ENCODE measurements around the gene NFAT5.
"Not testable (repeated sequence)": the region's sequence is repeated elsewhere in the genome, so short reads cannot be mapped to it uniquely, and the experiment has no call there.

NFAT5 gene

DNA sequence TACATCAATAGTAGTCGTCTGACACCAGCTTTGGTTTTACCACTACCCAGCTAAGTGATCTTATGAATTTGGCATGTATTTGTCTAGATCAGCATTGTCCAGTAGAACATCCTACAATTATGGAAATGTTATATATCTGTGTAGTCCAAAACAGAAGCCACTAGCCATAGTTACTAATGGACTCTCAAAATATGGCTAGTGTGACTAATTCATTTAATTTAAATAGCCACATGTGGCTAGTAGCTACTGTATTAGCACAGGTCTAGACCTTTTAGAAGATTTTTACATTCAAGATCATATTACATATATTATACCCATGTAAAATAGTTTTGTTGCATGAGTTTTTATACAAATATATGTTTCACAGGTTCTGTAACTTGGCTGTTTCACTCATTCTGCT lies 27.0 kb upstream of the NFAT5 start:
- Histone ChIP-seq H3K4me3 (no peak overlapping the region), H3K27ac (no peak overlapping the region)
- TF ChIP-seq, protein P1, sequence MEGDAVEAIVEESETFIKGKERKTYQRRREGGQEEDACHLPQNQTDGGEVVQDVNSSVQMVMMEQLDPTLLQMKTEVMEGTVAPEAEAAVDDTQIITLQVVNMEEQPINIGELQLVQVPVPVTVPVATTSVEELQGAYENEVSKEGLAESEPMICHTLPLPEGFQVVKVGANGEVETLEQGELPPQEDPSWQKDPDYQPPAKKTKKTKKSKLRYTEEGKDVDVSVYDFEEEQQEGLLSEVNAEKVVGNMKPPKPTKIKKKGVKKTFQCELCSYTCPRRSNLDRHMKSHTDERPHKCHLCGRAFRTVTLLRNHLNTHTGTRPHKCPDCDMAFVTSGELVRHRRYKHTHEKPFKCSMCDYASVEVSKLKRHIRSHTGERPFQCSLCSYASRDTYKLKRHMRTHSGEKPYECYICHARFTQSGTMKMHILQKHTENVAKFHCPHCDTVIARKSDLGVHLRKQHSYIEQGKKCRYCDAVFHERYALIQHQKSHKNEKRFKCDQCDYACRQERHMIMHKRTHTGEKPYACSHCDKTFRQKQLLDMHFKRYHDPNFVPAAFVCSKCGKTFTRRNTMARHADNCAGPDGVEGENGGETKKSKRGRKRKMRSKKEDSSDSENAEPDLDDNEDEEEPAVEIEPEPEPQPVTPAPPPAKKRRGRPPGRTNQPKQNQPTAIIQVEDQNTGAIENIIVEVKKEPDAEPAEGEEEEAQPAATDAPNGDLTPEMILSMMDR (IDR thresholded peaks at IDR 0.05), result no peak
- no peak for DNase-seq (ENCODE audit: low spot score)

DNA sequence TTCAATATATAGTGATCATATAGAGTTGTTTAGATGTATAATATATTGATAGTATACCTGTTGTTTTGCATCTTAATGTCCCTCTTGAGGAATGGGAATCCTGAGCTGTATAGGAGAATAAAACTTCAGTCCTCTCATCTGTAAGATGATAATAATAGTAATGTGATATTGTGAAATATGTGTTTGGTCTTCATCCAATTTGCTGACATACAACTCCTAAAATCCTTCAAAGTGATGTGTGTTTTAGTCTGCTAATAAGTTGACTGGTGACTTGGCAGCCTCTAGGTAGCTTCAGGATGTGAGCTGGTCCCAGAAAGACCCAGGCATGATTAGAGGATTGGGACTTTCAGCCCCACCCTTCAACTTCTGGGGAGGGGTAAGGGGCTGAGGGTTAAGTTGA lies 22.8 kb upstream of the NFAT5 start:
- no peak overlapping the region for H3K27ac ChIP-seq
- H3K4me3 ChIP-seq, result no peak overlapping the region
- DNase-seq (ENCODE audit: low spot score), result no peak
- TF ChIP-seq, protein P1 (IDR thresholded peaks at IDR 0.05), result no peak

DNA sequence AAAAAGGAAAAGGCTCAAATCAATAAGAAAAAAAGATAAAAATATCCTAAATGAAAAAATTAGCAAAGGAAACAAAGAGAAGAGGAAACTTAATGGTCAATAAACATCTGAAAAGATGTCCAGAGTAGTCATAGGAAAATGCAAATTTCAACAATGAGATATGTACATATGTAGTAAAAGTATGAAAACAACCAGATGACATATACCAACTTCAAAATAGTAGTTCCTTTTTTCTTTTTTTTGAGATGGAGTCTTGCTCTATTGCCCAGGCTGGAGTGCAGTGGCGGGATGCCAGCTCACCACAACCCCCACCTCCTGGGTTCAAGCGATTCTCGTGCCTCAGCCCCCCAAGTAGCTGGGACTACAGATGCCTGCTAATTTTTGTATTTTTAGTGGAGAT lies 21.7 kb upstream of the NFAT5 start:
- TF ChIP-seq, protein P1 (IDR thresholded peaks at IDR 0.05), result no peak
- DNase-seq (ENCODE audit: low spot score), result no peak
- Histone ChIP-seq H3K27ac (no peak overlapping the region), H3K4me3 (no peak overlapping the region)

DNA sequence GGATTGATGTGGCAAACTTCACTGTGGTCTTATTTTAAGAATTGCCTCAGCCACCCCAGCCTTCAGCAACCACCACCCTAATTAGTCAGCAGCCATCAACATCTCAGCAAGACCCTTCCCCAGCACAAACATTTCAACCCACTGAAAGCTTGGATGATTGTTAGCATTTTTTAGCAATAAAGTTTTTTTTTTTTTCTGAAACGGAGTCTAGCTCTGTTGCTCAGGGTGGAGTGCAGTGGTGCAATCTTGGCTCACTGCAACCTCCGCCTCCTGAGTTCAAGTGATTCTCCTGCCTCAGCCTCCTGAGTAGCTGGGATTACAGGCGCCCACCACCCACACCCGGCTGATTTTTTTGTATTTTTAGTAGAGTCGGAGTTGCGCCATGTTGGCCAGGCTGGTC lies 19.1 kb upstream of the NFAT5 start:
- not testable (repeated sequence) for H3K27ac ChIP-seq; H3K4me3 ChIP-seq; DNase-seq (ENCODE audit: low spot score)

DNA sequence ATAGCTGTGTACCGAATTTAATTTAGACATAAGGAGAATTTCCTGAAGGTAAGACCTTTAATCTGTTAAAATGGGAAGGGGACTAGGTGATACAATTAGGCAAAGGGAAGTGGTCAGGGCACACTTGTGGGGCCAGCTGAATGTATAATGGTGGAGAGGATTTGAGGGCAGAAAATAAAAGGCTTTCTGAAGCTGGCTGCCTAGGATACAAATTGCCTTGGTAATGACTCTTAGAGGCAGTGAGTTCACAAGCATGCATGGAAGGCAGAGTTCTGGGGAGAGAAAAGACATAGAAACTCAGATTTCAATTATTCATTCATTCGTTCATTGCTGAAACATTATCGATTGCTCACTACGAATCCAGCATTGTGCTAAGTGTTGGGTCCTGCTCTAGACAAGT lies 12.4 kb upstream of the NFAT5 start:
- H3K27ac ChIP-seq, result no peak overlapping the region
- TF ChIP-seq, protein P1 (IDR thresholded peaks at IDR 0.05), result no peak
- DNase-seq (ENCODE audit: low spot score), result no peak
- H3K4me3 ChIP-seq, result no peak overlapping the region

DNA sequence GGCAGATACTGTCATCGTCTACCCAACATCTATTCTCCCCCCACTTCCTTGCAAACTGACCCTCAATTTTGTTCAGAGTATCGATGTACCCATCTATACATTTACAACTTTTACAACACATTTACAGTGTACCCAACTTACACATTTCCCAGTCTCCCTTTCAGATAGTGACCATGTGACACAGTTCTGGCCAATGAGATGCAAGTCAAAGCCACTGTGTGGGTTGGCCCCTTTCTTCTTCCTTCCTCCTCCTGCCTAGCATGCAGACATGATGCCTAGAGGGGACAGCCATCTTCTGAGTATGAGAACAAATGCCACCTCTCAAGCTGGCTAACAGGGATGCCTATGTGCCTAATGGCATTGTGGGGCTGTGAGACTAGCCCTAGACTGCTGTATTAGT lies 11.3 kb upstream of the NFAT5 start:
- H3K27ac ChIP-seq, result no peak overlapping the region
- DNase-seq (ENCODE audit: low spot score), result no peak
- H3K4me3 ChIP-seq, result no peak overlapping the region
- TF ChIP-seq, protein P1 (IDR thresholded peaks at IDR 0.05), result no peak

DNA sequence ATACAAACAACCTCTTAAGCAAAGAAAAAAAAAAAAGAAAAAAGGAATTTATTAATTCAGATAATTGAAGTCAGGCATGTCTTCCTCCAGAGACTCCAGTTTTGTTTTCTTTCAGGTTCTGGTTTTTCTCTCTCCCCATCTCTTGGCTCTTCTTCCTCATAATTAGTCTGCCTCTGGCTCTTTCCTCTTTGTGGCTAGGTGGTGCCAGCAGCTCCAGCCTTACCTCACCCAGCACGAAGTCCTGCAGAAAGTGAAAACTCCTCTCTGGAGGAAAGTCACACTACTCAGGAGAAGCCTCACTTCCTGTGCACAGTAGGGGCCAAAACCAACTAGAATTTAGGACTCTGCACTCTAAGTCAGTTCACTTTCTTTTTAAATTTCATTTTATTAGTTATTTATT lies 10.3 kb upstream of the NFAT5 start:
- TF ChIP-seq, protein P1 (IDR thresholded peaks at IDR 0.05), result no peak
- Histone ChIP-seq H3K4me3 (no peak overlapping the region), H3K27ac (no peak overlapping the region)
- DNase-seq (ENCODE audit: low spot score), result no peak

DNA sequence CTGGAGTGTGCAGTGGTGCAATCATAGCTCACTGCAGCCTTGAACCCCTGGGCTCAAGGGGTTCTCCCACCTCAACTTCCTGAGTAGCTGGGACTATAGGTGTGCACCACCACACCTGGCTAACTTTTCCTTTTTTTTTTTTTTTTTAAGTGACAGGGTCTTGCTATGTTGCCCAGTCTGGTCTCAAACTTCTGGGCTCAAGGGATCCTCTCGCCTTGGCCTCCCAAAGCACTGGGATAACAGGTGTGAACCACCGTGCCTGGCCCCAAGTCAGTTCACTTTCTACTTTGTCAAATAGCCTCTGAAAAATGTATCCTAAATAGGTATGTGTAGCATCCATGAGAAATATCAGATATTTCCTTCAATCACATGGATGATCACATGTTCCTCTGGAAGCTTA lies 9.9 kb upstream of the NFAT5 start:
- Histone ChIP-seq H3K27ac (no peak overlapping the region), H3K4me3 (no peak overlapping the region)
- TF ChIP-seq, protein P1 (IDR thresholded peaks at IDR 0.05), result no peak
- DNase-seq (ENCODE audit: low spot score), result no peak
